Measurements from ENCODE around the gene SPAG17.

GRCh38 chr1:118116401-118116800 is 68.6 kb downstream of the SPAG17 start:
- TF ChIP-seq, protein P1, sequence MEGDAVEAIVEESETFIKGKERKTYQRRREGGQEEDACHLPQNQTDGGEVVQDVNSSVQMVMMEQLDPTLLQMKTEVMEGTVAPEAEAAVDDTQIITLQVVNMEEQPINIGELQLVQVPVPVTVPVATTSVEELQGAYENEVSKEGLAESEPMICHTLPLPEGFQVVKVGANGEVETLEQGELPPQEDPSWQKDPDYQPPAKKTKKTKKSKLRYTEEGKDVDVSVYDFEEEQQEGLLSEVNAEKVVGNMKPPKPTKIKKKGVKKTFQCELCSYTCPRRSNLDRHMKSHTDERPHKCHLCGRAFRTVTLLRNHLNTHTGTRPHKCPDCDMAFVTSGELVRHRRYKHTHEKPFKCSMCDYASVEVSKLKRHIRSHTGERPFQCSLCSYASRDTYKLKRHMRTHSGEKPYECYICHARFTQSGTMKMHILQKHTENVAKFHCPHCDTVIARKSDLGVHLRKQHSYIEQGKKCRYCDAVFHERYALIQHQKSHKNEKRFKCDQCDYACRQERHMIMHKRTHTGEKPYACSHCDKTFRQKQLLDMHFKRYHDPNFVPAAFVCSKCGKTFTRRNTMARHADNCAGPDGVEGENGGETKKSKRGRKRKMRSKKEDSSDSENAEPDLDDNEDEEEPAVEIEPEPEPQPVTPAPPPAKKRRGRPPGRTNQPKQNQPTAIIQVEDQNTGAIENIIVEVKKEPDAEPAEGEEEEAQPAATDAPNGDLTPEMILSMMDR (IDR thresholded peaks at IDR 0.05; ENCODE audit: insufficient read depth, low read length, poor library complexity, severe bottlenecking), result no peak
- TF ChIP-seq EZH2phosphoT487 (conservative IDR thresholded peaks at IDR 0.05; ENCODE audit: low read length), result no peak
